ENCODE measurements around the gene TCTN3. TPM values are rescaled to one million over a fixed set of nuclear protein-coding genes. Genes with fewer than 3 reads are reported as not detected.

The TCTN3 gene
- total and polyA plus RNA-seq, 2 of the 13 experiments (the other 11 are each of a cell fraction or from before 2014, with no cell fraction given), result 53.3 to 60.0 TPM

DNA sequence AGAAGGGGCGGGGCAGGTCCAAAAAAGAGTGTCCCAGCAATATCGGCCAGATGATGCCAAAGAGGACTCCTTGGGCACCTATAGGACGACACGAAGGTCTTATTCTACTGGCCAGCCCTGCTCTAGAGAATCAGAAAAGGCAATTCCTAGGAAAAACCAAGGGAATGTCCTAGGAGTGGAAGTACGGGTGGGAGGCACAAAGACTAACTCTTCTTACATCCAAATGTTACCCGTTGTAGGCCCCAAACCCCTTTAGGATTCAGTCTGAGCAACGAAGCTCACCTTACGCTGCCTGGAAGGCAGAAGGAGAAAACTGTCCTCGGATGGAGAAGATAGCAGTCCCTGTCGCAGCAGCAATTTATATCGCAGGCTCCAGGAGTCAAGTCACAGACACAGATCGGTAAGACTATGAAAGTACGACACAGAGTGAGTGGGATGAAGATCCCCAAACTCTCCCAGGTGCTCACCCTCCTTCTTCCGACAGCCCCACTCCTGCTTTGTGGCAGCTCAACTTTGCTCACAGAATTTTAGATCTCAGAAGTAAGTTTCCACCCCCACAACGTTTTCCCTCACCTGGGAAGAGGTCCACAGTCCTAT, 558 bp downstream of the TCTN3 start:
- H3K4me1 ChIP-seq (ENCODE audit: insufficient read depth, low read length), result peaks cover 34% of the 10 kb centered on the region
- H3K9ac ChIP-seq (ENCODE audit: insufficient read depth, low read depth, low read length), result peak overlapping the region; percentile 88
- DNase-seq (ENCODE audit: low spot score) (no peak), ATAC-seq (peak; percentile 4; the same call in 2 of the 3 replicates), FAIRE-seq (no peak)
- intact Hi-C loops (cut with micrococcal nuclease; ENCODE audit: unreplicated experiment), result no loop called here
- peak overlapping the region; percentile 25 for H2AFZ ChIP-seq (ENCODE audit: low read length)
- peaks cover 0 to 21% of the 10 kb centered on the region in 2 experiments; a peak in 3 of 5 replicates for H3K36me3 ChIP-seq (replicated peaks in 1 of 2; ENCODE audit: control insufficient read depth in 1 of 2, insufficient read depth in 2 of 2, low read length in 2 of 2)
- in situ Hi-C loops (cut with HindIII; ENCODE audit: extremely low pct_ligation_motif_present, low pct_unique_long_range_greater_than_20kb), result no loop called here
- H3K4me3 ChIP-seq (replicated peaks in 1 of 3; ENCODE audit: insufficient read depth in 1 of 3, low read depth in 2 of 3, low read length in 3 of 3), result peak overlapping the region; percentile 76 to 97 (median 83)
- no peaks in the 10 kb centered on the region for H3K9me3 ChIP-seq (ENCODE audit: low read length)
- H4K20me1 ChIP-seq (ENCODE audit: insufficient read depth, low read length), result no peaks in the 10 kb centered on the region
- H3K79me2 ChIP-seq (ENCODE audit: insufficient read depth, low read length), result peaks cover 29% of the 10 kb centered on the region
- no TSS peak for BruUV-seq (replicated peaks)
- ChIA-PET CTCF (ENCODE audit: low intra/inter-chr PET ratio, low total read pairs) (interaction anchor here (0.6 to 2.3 kb wide), 5 partner anchors 149 to 350 kb away, joined by 3 to 41 read pairs (median 5); partner anchors contain the start of genes CC2D2B and CCNJ), POLR2A (interaction anchor here (0.9 to 2.2 kb wide), 12 partner anchors 36 to 437 kb away, joined by 3 to 13 read pairs (median 4); partner anchors contain the start of genes ALDH18A1, CCNJ and ZNF518A)
- H3K27ac ChIP-seq (ENCODE audit: extremely low read length, insufficient read depth, low read length), result peak overlapping the region; percentile 72
- H3K4me2 ChIP-seq (ENCODE audit: low read depth, low read length), result peak overlapping the region; percentile 88
- H3K27me3 ChIP-seq (ENCODE audit: control insufficient read depth in 1 of 2, insufficient read depth in 2 of 2, low read length in 2 of 2), result no peaks in the 10 kb centered on the region; a peak in 1 of 5 replicates
- 3% methylated on average over 15 of the region's 15 CpGs for WGBS (ENCODE audit: low lambda C conversion rate)
- TF ChIP-seq E2F2 (CRISPR knock-in tag; IDR thresholded peaks at IDR 0.05; ENCODE audit: borderline replicate concordance) (no peak), TRAFD1 (CRISPR knock-in tag; IDR thresholded peaks at IDR 0.05; ENCODE audit: borderline replicate concordance) (no peak), PTBP1 (IDR thresholded peaks at IDR 0.05; ENCODE audit: low read depth, low read length, poor library complexity, severe bottlenecking) (no peak), ZNF879 (CRISPR knock-in tag; IDR thresholded peaks at IDR 0.05) (no peak), SP5 (CRISPR knock-in tag; IDR thresholded peaks at IDR 0.05; ENCODE audit: borderline replicate concordance, low read depth) (no peak), ZNF749 (CRISPR knock-in tag; IDR thresholded peaks at IDR 0.05; ENCODE audit: borderline replicate concordance) (peak; percentile 23; the same call in 1 of the 2 replicates), TEAD2 (CRISPR knock-in tag; IDR thresholded peaks at IDR 0.05) (no peak), CHD2 (IDR thresholded peaks at IDR 0.05; ENCODE audit: low read depth, low read length) (no peak), ZNF280B (CRISPR knock-in tag; IDR thresholded peaks at IDR 0.05; ENCODE audit: borderline replicate concordance) (no peak)
- TF ChIP-seq, protein P1, sequence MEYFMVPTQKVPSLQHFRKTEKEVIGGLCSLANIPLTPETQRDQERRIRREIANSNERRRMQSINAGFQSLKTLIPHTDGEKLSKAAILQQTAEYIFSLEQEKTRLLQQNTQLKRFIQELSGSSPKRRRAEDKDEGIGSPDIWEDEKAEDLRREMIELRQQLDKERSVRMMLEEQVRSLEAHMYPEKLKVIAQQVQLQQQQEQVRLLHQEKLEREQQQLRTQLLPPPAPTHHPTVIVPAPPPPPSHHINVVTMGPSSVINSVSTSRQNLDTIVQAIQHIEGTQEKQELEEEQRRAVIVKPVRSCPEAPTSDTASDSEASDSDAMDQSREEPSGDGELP (IDR thresholded peaks at IDR 0.05; ENCODE audit: borderline replicate concordance, low read depth), result no peak
- TF ChIP-seq, protein P2, sequence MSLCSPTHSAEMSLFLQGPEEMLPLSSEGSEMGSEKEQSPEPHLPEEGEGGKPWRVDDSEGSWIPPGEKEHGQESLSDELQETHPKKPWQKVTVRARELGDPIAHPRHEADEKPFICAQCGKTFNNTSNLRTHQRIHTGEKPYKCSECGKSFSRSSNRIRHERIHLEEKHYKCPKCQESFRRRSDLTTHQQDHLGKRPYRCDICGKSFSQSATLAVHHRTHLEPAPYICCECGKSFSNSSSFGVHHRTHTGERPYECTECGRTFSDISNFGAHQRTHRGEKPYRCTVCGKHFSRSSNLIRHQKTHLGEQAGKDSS (CRISPR knock-in tag; IDR thresholded peaks at IDR 0.05; ENCODE audit: borderline replicate concordance, low read depth), result no peak
- TF ChIP-seq, protein P3, sequence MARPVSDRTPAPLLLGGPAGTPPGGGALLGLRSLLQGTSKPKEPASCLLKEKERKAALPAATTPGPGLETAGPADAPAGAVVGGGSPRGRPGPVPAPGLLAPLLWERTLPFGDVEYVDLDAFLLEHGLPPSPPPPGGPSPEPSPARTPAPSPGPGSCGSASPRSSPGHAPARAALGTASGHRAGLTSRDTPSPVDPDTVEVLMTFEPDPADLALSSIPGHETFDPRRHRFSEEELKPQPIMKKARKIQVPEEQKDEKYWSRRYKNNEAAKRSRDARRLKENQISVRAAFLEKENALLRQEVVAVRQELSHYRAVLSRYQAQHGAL (CRISPR knock-in tag; IDR thresholded peaks at IDR 0.05; ENCODE audit: not compliant biosample characterization), result no peak

Data from HepG2 (cell line).